ENCODE results near the gene IGF2BP3.

IGF2BP3 gene

GRCh38 chr7:23486002-23486773 is 15.9 kb upstream of the IGF2BP3 start:
- ATAC-seq: no peak
- TF ChIP-seq PPARA (CRISPR knock-in tag; IDR thresholded peaks at IDR 0.05; ENCODE audit: borderline replicate concordance): no peak
- TF ChIP-seq ZNF70 (CRISPR knock-in tag; IDR thresholded peaks at IDR 0.05): no peak
- TF ChIP-seq SNAI2 (CRISPR knock-in tag; IDR thresholded peaks at IDR 0.05): no peak
- TF ChIP-seq CSRNP3 (CRISPR knock-in tag; IDR thresholded peaks at IDR 0.05): no peak

DNA sequence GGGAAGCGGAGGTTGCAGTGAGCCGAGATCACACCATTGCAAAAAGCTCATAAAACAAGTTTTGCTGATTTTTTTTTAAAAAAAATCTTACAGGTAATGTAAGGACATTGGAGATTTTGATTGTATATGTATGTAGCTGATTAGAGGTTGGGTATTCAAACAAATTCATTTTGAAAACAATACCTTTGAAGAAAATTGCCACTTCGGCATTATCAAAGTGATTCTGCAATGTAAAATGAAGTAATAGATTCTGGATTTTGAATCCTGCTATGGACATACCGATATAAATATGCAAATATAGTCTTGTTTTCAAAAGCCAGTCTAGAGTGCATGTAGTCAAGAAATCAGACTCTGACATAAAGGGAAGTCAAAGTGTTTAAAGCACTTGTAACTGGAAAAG is 12.4 kb upstream of the IGF2BP3 start:
- TF ChIP-seq GLIS3 (CRISPR knock-in tag; IDR thresholded peaks at IDR 0.05) (no peak), CSRNP3 (CRISPR knock-in tag; IDR thresholded peaks at IDR 0.05) (no peak), ZNF565 (CRISPR knock-in tag; conservative IDR thresholded peaks at IDR 0.05; ENCODE audit: low read depth) (no peak), CSDC2 (CRISPR knock-in tag; IDR thresholded peaks at IDR 0.05) (no peak), ESRRG (CRISPR knock-in tag; IDR thresholded peaks at IDR 0.05) (no peak), TOX (CRISPR knock-in tag; IDR thresholded peaks at IDR 0.05; ENCODE audit: borderline replicate concordance) (no peak), POU6F1 (CRISPR knock-in tag; IDR thresholded peaks at IDR 0.05; ENCODE audit: borderline replicate concordance, low read depth) (no peak), ZC3H10 (CRISPR knock-in tag; IDR thresholded peaks at IDR 0.05) (no peak), ARNTL (CRISPR knock-in tag; IDR thresholded peaks at IDR 0.05; ENCODE audit: borderline replicate concordance, low read depth) (no peak), ISL1 (CRISPR knock-in tag; IDR thresholded peaks at IDR 0.05) (no peak), ZFP3 (CRISPR knock-in tag; IDR thresholded peaks at IDR 0.05) (no peak), PATZ1 (CRISPR knock-in tag; IDR thresholded peaks at IDR 0.05; ENCODE audit: borderline replicate concordance) (no peak), OSR1 (CRISPR knock-in tag; IDR thresholded peaks at IDR 0.05) (no peak), ZFP30 (CRISPR knock-in tag; IDR thresholded peaks at IDR 0.05) (no peak), ZNF8 (CRISPR knock-in tag; IDR thresholded peaks at IDR 0.05) (no peak)
- TF ChIP-seq, protein P1, sequence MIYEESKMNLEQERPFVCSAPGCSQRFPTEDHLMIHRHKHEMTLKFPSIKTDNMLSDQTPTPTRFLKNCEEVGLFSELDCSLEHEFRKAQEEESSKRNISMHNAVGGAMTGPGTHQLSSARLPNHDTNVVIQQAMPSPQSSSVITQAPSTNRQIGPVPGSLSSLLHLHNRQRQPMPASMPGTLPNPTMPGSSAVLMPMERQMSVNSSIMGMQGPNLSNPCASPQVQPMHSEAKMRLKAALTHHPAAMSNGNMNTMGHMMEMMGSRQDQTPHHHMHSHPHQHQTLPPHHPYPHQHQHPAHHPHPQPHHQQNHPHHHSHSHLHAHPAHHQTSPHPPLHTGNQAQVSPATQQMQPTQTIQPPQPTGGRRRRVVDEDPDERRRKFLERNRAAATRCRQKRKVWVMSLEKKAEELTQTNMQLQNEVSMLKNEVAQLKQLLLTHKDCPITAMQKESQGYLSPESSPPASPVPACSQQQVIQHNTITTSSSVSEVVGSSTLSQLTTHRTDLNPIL (CRISPR knock-in tag; IDR thresholded peaks at IDR 0.05; ENCODE audit: low read depth): no peak
- no peak for ATAC-seq

DNA sequence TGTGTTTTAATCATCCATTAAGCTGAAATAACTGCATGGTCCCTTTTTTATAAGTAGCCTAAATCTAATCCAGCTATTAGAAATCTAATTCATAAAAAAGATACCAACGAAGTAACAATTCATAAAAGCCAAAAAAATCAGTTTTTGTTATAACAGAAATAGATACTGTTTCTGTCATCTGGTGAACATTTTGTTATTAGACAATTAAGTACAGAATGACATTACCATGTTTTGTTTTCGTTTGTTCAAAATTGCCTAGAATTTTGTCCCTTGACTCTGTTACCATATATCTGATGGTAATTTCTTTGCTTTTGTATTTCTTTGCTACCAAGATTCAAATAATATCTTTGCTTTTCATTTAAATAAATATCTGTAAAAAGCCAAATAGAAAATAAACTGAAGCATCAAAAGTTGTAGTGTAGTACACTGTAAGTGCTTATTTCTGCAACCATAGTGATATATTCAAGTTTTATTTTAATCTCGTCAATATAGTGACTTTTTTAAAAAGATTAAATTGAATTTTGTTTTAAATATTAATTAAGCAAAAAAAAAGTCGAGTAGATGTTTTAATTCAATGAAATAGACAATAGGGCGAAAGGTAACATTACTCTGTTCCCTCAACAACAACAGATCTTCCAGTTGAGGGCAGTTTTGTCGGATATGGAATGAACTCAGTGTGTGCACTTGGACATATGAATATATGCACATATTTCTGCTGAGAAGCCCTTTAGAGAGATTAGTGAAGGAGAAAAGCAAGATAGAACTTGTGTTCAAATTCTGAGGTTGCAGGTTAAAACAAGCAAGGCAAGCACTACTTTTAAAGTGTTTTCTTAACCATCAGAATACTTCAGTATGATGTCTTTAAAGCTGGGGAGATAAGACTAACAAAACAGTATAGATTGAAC is 7.9 kb upstream of the IGF2BP3 start:
- TF ChIP-seq ZFP30 (CRISPR knock-in tag; IDR thresholded peaks at IDR 0.05): no peak
- no peak for ATAC-seq

- no peak for ATAC-seq
- TF ChIP-seq ZFP3 (CRISPR knock-in tag; IDR thresholded peaks at IDR 0.05) (no peak), ISL1 (CRISPR knock-in tag; IDR thresholded peaks at IDR 0.05) (no peak), PATZ1 (CRISPR knock-in tag; IDR thresholded peaks at IDR 0.05; ENCODE audit: borderline replicate concordance) (no peak), TSHZ2 (CRISPR knock-in tag; IDR thresholded peaks at IDR 0.05) (no peak), ESRRG (CRISPR knock-in tag; IDR thresholded peaks at IDR 0.05) (no peak), GLIS3 (CRISPR knock-in tag; IDR thresholded peaks at IDR 0.05) (no peak), TCF4 (CRISPR knock-in tag; IDR thresholded peaks at IDR 0.05; ENCODE audit: borderline replicate concordance) (no peak), ZC3H10 (CRISPR knock-in tag; IDR thresholded peaks at IDR 0.05) (no peak), ARNTL (CRISPR knock-in tag; IDR thresholded peaks at IDR 0.05; ENCODE audit: borderline replicate concordance, low read depth) (no peak)
Observed at GRCh38 chr7:23477157-23477499, 6.8 kb upstream of the IGF2BP3 start.

Measured in SK-N-SH treated with all-trans-retinoic acid at 6 μM for 48 hours (cell line).